ENCODE results near the gene CCL19. TPM values are rescaled to one million over a fixed set of nuclear protein-coding genes. Genes with fewer than 3 reads are reported as not detected.

CCL19 gene
- total and polyA plus RNA-seq, 2 of the 8 experiments (the other 6 are each of a cell fraction or from before 2014, with no cell fraction given): not detected

- TF ChIP-seq NRF1 (IDR thresholded peaks at IDR 0.05; ENCODE audit: low read depth, low read length) (no peak), CTBP2 (IDR thresholded peaks at IDR 0.05; ENCODE audit: borderline replicate concordance, insufficient read depth, insufficient read length, low read length) (no peak), POLR2AphosphoS5 (IDR thresholded peaks at IDR 0.05; ENCODE audit: low read depth, low read length) (no peak), EZH2 (IDR thresholded peaks at IDR 0.05; ENCODE audit: low read depth, low read length, severe bottlenecking) (no peak), TEAD4 (IDR thresholded peaks at IDR 0.05; ENCODE audit: low read depth, low read length) (no peak), CBX5 (IDR thresholded peaks at IDR 0.05; ENCODE audit: low read depth, low read length) (no peak), TAF1 (IDR thresholded peaks at IDR 0.05; ENCODE audit: low read depth, low read length) (no peak), SAP30 (IDR thresholded peaks at IDR 0.05; ENCODE audit: insufficient read depth, insufficient replicate concordance, low read length) (no peak), GTF2F1 (IDR thresholded peaks at IDR 0.05; ENCODE audit: borderline replicate concordance, low read depth, low read length) (no peak), RFX5 (IDR thresholded peaks at IDR 0.05; ENCODE audit: borderline replicate concordance, low read depth, low read length) (no peak)
Measured at GRCh38 chr9:34654323-34655051, 36.6 kb downstream of the CCL19 start (continued).
